ENCODE measurements around the gene TNPO3.

DNA sequence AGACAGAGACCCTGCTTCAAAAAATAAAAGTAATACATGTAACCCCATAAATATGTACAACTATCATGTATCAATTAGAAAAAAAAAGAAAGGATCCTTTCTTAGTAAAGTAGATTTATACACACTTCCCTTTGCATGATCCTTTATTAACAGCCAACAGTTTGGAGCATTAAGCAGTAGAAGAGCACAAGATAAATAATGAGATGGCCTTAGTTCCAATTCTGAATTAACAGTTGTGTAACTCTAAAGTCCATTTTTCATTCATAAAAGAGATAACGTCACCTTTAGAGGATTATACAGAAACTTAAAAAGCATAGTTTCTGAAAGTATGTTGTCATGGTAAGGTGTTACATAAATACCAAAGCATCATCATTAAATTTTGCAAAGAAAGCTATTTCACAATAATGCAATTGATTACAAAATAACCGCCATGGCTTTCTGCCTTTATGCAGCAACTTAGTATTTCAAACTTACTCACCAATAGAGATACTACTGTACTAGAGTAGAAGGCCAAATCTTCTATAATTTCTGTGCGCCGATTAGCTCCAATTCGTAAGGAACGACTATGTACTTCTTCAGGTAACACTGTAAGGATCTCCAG is 40.3 kb downstream of the TNPO3 start:
- TF ChIP-seq, protein P1, sequence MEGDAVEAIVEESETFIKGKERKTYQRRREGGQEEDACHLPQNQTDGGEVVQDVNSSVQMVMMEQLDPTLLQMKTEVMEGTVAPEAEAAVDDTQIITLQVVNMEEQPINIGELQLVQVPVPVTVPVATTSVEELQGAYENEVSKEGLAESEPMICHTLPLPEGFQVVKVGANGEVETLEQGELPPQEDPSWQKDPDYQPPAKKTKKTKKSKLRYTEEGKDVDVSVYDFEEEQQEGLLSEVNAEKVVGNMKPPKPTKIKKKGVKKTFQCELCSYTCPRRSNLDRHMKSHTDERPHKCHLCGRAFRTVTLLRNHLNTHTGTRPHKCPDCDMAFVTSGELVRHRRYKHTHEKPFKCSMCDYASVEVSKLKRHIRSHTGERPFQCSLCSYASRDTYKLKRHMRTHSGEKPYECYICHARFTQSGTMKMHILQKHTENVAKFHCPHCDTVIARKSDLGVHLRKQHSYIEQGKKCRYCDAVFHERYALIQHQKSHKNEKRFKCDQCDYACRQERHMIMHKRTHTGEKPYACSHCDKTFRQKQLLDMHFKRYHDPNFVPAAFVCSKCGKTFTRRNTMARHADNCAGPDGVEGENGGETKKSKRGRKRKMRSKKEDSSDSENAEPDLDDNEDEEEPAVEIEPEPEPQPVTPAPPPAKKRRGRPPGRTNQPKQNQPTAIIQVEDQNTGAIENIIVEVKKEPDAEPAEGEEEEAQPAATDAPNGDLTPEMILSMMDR (IDR thresholded peaks at IDR 0.05) = no peak
- TF ChIP-seq POLR2A (IDR thresholded peaks at IDR 0.05) = no peak

Measured in right lobe of liver (tissue), 4 donors.